HL-60 (cell line): Measurements from ENCODE around the gene BFSP2.

Experiments
- DNase-seq, 2 experiments: peaks; one replicate each; pipeline ENCODE4 v3.0.0-alpha.2; 2010 to 2020; ENCODE audit warnings: low read depth in 1 of 2, low spot score in 1 of 2
- H3K27ac ChIP-seq: fragments of 250-450 bp; sonication (Bioruptor Pico); replicated peaks from 2 replicates; pipeline ENCODE4 v1.5.1; 2020; ENCODE audit warnings: mild to moderate bottlenecking, moderate library complexity
- H3K27me3 ChIP-seq: fragments of 250-450 bp; sonication (Bioruptor Pico); 2 replicates; pipeline ENCODE4 v1.5.1; 2021; ENCODE audit warnings: mild to moderate bottlenecking, moderate library complexity; ENCODE audit not compliant: insufficient read depth, poor library complexity, severe bottlenecking
- H3K4me3 ChIP-seq: replicated peaks from 2 replicates; pipeline ENCODE4 v1.5.1; 2011; ENCODE audit warnings: mild to moderate bottlenecking, control low read depth, low read length; ENCODE audit not compliant: insufficient read depth
- GABPA ChIP-seq: IDR thresholded peaks from 2 replicates; pipeline ENCODE4 v1.6.1; 2012; ENCODE audit warnings: low read depth
- POLR2AphosphoS5 ChIP-seq: IDR thresholded peaks from 2 replicates; pipeline ENCODE4 v1.6.1; 2012; ENCODE audit warnings: low read depth
- SPI1 ChIP-seq: IDR thresholded peaks from 2 replicates; pipeline ENCODE4 v1.6.1; 2012; ENCODE audit warnings: low read depth, mild to moderate bottlenecking, borderline replicate concordance
- TF ChIP-seq, protein P1 (sequence below): IDR thresholded peaks from one replicate; pipeline ENCODE4 v1.5.1; 2011; ENCODE audit warnings: low read length, control low read depth, inconsistent platforms; ENCODE audit not compliant: insufficient read depth
- TF ChIP-seq, protein P2 (sequence below): IDR thresholded peaks from 2 replicates; pipeline ENCODE4 v1.6.1; 2012; ENCODE audit warnings: low read depth; ENCODE audit not compliant: insufficient replicate concordance

BFSP2 gene

DNA sequence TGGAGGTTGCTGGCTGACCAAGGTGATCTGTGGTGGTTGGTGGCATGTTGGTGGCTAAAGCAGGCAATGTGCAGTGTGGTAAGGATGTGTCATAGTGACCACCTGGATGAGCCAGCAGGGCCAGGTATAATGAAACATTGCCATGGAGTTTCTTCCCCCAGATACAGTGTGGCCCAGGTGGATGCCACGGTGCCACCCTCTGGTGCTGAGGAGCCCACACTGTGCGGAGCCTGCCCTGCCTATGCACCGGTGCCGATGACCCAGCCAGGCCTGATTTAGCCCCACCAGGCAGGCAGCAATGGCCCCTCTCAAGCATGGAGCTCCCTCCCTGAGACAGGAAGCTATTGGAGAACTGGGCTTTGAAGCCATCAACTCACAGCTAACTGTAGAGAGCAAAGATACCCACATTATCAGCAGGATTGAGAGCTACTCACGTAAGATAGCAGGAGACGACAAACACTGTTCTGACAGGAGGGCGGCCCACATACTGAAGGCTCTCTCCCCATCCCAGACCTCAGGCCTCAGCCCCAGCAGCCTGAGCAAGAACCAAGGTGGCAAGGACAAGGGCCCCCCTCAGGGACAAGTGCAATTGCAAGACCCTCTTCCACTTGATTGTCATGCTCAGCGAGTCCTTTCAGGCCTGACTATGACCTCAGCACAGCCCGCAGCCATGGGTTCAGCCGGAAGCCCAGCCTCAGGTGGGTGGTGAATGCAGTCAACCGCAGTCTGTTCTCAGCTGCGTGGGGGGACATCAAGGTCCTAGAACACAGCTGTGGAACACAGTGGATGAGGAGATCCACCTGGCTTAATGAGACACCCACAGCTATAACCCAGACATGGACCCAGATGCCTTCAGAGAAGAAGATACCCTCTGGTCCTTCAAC, 90.9 kb downstream of the BFSP2 start:
- Histone ChIP-seq H3K27ac (no peak overlapping the region), H3K27me3 (no peaks in the 10 kb centered on the region), H3K4me3 (no peak overlapping the region)
- no peak for DNase-seq
- TF ChIP-seq, protein P1, sequence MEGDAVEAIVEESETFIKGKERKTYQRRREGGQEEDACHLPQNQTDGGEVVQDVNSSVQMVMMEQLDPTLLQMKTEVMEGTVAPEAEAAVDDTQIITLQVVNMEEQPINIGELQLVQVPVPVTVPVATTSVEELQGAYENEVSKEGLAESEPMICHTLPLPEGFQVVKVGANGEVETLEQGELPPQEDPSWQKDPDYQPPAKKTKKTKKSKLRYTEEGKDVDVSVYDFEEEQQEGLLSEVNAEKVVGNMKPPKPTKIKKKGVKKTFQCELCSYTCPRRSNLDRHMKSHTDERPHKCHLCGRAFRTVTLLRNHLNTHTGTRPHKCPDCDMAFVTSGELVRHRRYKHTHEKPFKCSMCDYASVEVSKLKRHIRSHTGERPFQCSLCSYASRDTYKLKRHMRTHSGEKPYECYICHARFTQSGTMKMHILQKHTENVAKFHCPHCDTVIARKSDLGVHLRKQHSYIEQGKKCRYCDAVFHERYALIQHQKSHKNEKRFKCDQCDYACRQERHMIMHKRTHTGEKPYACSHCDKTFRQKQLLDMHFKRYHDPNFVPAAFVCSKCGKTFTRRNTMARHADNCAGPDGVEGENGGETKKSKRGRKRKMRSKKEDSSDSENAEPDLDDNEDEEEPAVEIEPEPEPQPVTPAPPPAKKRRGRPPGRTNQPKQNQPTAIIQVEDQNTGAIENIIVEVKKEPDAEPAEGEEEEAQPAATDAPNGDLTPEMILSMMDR: no peak
- TF ChIP-seq GABPA: no peak
- no peak for TF ChIP-seq SPI1
- no peak for TF ChIP-seq POLR2AphosphoS5

- no peaks in the 10 kb centered on the region for H3K27me3 ChIP-seq
- no peak overlapping the region for H3K4me3 ChIP-seq
- no peak for DNase-seq
- no peak overlapping the region for H3K27ac ChIP-seq
- TF ChIP-seq, protein P2, sequence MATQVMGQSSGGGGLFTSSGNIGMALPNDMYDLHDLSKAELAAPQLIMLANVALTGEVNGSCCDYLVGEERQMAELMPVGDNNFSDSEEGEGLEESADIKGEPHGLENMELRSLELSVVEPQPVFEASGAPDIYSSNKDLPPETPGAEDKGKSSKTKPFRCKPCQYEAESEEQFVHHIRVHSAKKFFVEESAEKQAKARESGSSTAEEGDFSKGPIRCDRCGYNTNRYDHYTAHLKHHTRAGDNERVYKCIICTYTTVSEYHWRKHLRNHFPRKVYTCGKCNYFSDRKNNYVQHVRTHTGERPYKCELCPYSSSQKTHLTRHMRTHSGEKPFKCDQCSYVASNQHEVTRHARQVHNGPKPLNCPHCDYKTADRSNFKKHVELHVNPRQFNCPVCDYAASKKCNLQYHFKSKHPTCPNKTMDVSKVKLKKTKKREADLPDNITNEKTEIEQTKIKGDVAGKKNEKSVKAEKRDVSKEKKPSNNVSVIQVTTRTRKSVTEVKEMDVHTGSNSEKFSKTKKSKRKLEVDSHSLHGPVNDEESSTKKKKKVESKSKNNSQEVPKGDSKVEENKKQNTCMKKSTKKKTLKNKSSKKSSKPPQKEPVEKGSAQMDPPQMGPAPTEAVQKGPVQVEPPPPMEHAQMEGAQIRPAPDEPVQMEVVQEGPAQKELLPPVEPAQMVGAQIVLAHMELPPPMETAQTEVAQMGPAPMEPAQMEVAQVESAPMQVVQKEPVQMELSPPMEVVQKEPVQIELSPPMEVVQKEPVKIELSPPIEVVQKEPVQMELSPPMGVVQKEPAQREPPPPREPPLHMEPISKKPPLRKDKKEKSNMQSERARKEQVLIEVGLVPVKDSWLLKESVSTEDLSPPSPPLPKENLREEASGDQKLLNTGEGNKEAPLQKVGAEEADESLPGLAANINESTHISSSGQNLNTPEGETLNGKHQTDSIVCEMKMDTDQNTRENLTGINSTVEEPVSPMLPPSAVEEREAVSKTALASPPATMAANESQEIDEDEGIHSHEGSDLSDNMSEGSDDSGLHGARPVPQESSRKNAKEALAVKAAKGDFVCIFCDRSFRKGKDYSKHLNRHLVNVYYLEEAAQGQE: no peak
These were observed 91.7 kb downstream of the BFSP2 start for GRCh38 chr3:133491481-133492059.

GRCh38 chr3:133492159-133492741, 92.4 kb downstream of the BFSP2 start:
- no peak overlapping the region for H3K27ac ChIP-seq
- H3K27me3 ChIP-seq: no peaks in the 10 kb centered on the region

More at GRCh38 chr3:133492159-133492741, 92.4 kb downstream of the BFSP2 start:
- DNase-seq: no peak
- no peak for TF ChIP-seq GABPA
- TF ChIP-seq, protein P1: no peak
- no peak for TF ChIP-seq SPI1
- TF ChIP-seq POLR2AphosphoS5: no peak
- TF ChIP-seq, protein P2: no peak
- H3K4me3 ChIP-seq: no peak overlapping the region
